ENCODE data around the gene EPGN.

EPGN gene

DNA sequence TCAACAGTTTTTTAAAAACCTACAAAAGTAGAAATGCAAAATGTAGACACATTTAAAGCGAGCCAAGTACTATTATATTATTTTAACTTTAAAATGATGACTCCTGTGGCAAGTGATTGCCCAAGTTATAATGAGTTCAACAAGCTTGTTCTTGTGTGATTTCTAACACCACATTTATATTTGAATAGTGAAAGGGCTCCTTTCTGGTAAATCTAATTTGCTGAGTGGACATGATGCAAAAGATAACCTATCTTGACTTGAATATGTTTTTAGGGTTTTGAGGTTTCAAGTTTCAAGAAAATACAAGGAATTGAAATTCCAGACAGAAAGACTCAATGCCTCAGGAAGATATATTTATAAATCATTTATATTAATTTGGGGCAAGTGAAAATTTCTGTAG, 1.1 kb upstream of the EPGN start:
- ATAC-seq (ENCODE audit: insufficient read depth, low read depth) = no peak
- no peaks in the 10 kb centered on the region for H3K36me3 ChIP-seq (ENCODE audit: insufficient read depth, low read length)
- no peak overlapping the region for H3K4me2 ChIP-seq (ENCODE audit: insufficient read depth, low read length)
- no peak overlapping the region for H3K9ac ChIP-seq (ENCODE audit: low read depth, low read length)
- no peak overlapping the region for H3K4me3 ChIP-seq (ENCODE audit: low read depth in 1 of 2, low read length in 2 of 2)
- TF ChIP-seq, protein P1, sequence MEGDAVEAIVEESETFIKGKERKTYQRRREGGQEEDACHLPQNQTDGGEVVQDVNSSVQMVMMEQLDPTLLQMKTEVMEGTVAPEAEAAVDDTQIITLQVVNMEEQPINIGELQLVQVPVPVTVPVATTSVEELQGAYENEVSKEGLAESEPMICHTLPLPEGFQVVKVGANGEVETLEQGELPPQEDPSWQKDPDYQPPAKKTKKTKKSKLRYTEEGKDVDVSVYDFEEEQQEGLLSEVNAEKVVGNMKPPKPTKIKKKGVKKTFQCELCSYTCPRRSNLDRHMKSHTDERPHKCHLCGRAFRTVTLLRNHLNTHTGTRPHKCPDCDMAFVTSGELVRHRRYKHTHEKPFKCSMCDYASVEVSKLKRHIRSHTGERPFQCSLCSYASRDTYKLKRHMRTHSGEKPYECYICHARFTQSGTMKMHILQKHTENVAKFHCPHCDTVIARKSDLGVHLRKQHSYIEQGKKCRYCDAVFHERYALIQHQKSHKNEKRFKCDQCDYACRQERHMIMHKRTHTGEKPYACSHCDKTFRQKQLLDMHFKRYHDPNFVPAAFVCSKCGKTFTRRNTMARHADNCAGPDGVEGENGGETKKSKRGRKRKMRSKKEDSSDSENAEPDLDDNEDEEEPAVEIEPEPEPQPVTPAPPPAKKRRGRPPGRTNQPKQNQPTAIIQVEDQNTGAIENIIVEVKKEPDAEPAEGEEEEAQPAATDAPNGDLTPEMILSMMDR (IDR thresholded peaks at IDR 0.05; ENCODE audit: borderline replicate concordance, extremely low read depth, low read length, poor library complexity, severe bottlenecking) = no peak
- no peak for TF ChIP-seq EZH2 (IDR thresholded peaks at IDR 0.05; ENCODE audit: borderline replicate concordance, low read depth, low read length, severe bottlenecking)
- no peak overlapping the region for H2AFZ ChIP-seq (ENCODE audit: low read depth, low read length)
- no peak overlapping the region for H3K27ac ChIP-seq (ENCODE audit: low read length)
- H3K4me1 ChIP-seq (ENCODE audit: insufficient read depth, low read length) = no peaks in the 10 kb centered on the region
- H4K20me1 ChIP-seq (ENCODE audit: insufficient read depth, low read length) = no peaks in the 10 kb centered on the region
- no peaks in the 10 kb centered on the region for H3K27me3 ChIP-seq (ENCODE audit: insufficient read depth, low read length, poor library complexity)
- no peaks in the 10 kb centered on the region for H3K79me2 ChIP-seq (ENCODE audit: insufficient read depth, low read length)
- no peaks in the 10 kb centered on the region for H3K9me3 ChIP-seq (ENCODE audit: insufficient read depth, low read length, severe bottlenecking)
- no peak for DNase-seq

DNA sequence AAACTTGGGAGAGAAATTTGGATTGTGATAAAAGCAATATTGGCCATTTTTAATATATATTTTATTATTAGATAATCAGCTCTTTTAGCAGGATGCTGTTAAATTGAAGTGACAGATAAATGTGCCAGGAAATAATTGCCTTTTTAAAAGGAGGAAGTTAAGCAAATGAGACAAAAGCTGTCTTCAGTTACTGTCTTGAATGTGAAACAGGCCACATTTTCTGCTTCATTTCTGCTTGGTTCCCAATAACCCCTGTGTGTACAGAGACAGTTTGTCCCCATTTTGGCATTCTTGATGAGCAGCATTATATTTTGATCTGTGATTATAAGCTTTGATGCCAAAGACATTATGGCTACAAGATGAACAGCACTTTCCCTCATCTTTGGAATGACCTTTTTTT, 953 bp downstream of the EPGN start:
- no peak for DNase-seq
- H3K27me3 ChIP-seq (ENCODE audit: insufficient read depth, low read length, poor library complexity) = no peaks in the 10 kb centered on the region
- H3K9ac ChIP-seq (ENCODE audit: low read depth, low read length) = no peak overlapping the region
- TF ChIP-seq, protein P1 (IDR thresholded peaks at IDR 0.05; ENCODE audit: borderline replicate concordance, extremely low read depth, low read length, poor library complexity, severe bottlenecking) = no peak
- TF ChIP-seq EZH2 (IDR thresholded peaks at IDR 0.05; ENCODE audit: borderline replicate concordance, low read depth, low read length, severe bottlenecking) = no peak
- ATAC-seq (ENCODE audit: insufficient read depth, low read depth) = no peak
- H2AFZ ChIP-seq (ENCODE audit: low read depth, low read length) = no peak overlapping the region
- H3K27ac ChIP-seq (ENCODE audit: low read length) = no peak overlapping the region
- H3K79me2 ChIP-seq (ENCODE audit: insufficient read depth, low read length) = no peaks in the 10 kb centered on the region
- no peaks in the 10 kb centered on the region for H4K20me1 ChIP-seq (ENCODE audit: insufficient read depth, low read length)
- H3K4me3 ChIP-seq (ENCODE audit: low read depth in 1 of 2, low read length in 2 of 2) = no peak overlapping the region
- no peaks in the 10 kb centered on the region for H3K4me1 ChIP-seq (ENCODE audit: insufficient read depth, low read length)
- H3K36me3 ChIP-seq (ENCODE audit: insufficient read depth, low read length) = no peaks in the 10 kb centered on the region
- H3K9me3 ChIP-seq (ENCODE audit: insufficient read depth, low read length, severe bottlenecking) = no peaks in the 10 kb centered on the region
- no peak overlapping the region for H3K4me2 ChIP-seq (ENCODE audit: insufficient read depth, low read length)

DNA sequence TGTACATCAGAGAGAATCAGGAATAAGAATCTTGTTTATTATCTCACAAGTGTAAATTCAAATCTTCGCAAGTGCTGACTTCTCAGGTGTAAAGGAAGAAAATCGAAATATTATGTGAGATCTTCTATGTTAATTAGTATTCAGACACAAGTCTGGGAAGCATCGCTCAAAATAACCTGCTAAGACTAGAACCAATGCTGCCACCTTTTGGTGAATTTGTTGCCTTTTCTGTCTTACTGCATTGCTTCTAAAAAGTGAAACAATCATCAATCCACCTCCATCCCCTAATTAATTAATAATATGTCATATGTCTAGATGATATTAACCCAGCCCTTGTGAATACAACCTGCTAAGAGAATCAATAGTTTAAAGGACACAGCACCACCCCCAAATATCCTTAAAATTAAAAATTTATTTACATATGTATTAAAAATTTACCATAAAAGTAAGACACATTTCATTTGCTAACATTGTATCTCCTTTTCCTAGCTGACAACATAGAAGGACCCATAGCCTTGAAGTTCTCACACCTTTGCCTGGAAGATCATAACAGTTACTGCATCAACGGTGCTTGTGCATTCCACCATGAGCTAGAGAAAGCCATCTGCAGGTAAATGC, 3.5 kb downstream of the EPGN start:
- no peaks in the 10 kb centered on the region for H4K20me1 ChIP-seq (ENCODE audit: insufficient read depth, low read length)
- no peaks in the 10 kb centered on the region for H3K4me1 ChIP-seq (ENCODE audit: insufficient read depth, low read length)
- H3K9me3 ChIP-seq (ENCODE audit: insufficient read depth, low read length, severe bottlenecking) = no peaks in the 10 kb centered on the region
- H3K9ac ChIP-seq (ENCODE audit: low read depth, low read length) = no peak overlapping the region
- no peak overlapping the region for H3K4me2 ChIP-seq (ENCODE audit: insufficient read depth, low read length)
- no peaks in the 10 kb centered on the region for H3K27me3 ChIP-seq (ENCODE audit: insufficient read depth, low read length, poor library complexity)
- ATAC-seq (ENCODE audit: insufficient read depth, low read depth) = peak; percentile 59; the same call in 2 of the 3 replicates
- no peak overlapping the region for H2AFZ ChIP-seq (ENCODE audit: low read depth, low read length)
- no peaks in the 10 kb centered on the region for H3K79me2 ChIP-seq (ENCODE audit: insufficient read depth, low read length)
- H3K4me3 ChIP-seq (ENCODE audit: low read depth in 1 of 2, low read length in 2 of 2) = no peak overlapping the region
- no peak for TF ChIP-seq EZH2 (IDR thresholded peaks at IDR 0.05; ENCODE audit: borderline replicate concordance, low read depth, low read length, severe bottlenecking)
- TF ChIP-seq, protein P1 (IDR thresholded peaks at IDR 0.05; ENCODE audit: borderline replicate concordance, extremely low read depth, low read length, poor library complexity, severe bottlenecking) = peak; percentile 71
- peak; percentile 22 for DNase-seq
- no peaks in the 10 kb centered on the region for H3K36me3 ChIP-seq (ENCODE audit: insufficient read depth, low read length)
- no peak overlapping the region for H3K27ac ChIP-seq (ENCODE audit: low read length)

Data from DND-41 (cell line).